Cardiac ventricle fibroblast (primary cell): ENCODE results near the gene NEK5. TPM values are rescaled to one million over a fixed set of nuclear protein-coding genes. Genes with fewer than 3 reads are reported as not detected.

Source experiments
- total RNA-seq: library from RNA; depleted of rRNA; stranded (reverse); fragments of >200 nt; gene quantifications from 2 replicates; pipeline ENCODE4 v1.2.3, GENCODE V29; 2015

Gene NEK5, protein sequence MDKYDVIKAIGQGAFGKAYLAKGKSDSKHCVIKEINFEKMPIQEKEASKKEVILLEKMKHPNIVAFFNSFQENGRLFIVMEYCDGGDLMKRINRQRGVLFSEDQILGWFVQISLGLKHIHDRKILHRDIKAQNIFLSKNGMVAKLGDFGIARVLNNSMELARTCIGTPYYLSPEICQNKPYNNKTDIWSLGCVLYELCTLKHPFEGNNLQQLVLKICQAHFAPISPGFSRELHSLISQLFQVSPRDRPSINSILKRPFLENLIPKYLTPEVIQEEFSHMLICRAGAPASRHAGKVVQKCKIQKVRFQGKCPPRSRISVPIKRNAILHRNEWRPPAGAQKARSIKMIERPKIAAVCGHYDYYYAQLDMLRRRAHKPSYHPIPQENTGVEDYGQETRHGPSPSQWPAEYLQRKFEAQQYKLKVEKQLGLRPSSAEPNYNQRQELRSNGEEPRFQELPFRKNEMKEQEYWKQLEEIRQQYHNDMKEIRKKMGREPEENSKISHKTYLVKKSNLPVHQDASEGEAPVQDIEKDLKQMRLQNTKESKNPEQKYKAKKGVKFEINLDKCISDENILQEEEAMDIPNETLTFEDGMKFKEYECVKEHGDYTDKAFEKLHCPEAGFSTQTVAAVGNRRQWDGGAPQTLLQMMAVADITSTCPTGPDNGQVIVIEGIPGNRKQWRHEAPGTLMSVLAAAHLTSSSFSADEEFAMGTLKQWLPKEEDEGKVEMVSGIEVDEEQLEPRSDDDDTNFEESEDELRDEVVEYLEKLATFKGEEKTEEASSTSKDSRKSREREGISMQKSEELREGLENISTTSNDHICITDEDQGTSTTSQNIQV
- 0.06 TPM in 1 of 2 replicates, not detected in the other for total RNA-seq

DNA sequence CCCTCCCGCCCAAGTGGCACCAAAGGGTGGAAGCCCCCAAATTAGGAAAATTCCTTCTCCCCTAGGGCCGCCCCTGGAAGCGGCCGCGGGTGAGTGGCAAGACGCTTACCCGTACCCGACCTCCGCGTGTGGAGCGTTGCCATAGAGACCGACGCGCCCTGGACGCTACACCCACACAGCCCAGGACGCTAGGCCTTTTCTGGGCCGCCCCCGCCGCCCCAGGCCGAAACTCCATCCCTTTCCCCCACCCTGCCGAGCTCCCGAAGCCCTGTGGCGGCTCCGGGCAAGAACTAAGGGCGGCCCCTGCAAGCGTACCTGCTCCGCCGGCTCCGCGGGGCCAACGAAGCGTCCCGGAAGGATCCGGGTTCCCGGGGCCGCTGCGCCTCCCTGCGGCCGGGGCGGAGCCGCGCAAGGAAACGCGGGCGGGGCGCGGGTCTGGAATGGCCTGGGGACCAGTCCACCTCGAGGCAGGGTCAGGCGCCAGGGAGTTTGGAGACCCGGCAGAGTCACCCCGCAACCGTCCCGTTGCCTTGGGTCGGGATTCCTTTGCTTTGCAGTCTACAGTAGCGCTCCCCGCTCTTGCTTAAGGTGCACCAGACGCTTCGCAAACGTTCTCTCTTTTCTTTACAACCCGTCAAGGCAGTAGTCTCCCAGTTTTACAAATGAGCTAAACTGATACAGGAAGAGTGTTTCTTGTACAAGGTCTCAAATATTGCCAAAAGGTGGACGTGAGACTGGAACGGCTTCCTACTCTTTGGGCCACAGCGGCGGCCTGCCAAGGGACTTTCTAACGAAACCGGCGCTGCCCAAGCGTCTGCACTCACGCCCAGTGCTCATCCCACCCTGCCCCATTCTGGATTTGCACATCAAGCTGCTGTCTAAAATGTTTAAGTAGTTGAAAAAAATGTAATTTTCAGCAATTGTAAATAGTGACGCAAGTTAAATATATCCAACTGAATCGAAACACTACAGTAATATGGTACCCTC is at the start of gene NEK5:
Gene NEK5, minus strand, starts transcription at position 360 of the 987 bp plus-strand sequence. CDS start 1,591 bp downstream, outside the sequence.

DNA sequence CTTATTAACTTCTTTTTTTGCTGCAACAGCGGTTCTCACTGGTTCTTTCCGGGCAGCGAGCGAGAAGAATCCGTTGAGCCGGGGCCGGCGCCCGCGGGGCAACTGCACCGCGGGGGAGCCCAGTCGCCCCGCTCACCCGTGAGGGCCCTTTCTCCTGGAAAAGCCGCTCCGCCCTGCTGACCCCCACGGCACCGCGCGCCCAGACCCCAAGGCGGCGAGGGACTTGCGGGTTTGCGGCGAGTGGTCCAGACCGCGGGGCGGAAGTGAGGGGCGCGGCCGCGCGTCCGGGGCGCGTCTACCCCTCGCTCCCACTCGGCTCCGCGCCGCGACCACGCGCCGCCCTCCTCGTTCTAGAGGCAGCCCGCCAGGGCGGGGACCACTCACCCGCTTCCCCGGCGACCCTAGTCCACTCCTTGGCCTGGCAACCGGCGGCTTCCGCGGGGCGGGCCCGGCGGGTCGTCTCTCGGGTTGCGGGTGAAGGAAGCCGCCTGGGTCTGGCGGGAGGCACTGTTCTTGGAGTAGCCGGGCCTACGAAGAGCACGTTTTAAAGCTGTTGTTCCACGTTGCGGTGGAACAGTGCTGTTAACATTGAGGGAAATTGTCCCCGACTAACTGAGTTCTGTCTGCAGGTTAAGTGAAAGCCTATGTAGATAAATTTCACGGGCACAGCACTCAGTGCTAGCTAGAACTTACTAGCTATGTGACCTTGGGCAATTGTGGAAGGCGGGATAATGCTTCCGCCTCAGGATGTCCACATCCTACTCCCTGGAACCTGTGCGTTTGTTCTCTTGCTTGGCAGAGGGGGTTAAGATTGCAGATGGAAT is 30.5 kb upstream of the NEK5 start, which contains the start of gene NEK3:
Gene NEK3, minus strand, starts transcription at position 439 of the 824 bp plus-strand sequence. CDS start 3,406 bp downstream, outside the sequence.

DNA sequence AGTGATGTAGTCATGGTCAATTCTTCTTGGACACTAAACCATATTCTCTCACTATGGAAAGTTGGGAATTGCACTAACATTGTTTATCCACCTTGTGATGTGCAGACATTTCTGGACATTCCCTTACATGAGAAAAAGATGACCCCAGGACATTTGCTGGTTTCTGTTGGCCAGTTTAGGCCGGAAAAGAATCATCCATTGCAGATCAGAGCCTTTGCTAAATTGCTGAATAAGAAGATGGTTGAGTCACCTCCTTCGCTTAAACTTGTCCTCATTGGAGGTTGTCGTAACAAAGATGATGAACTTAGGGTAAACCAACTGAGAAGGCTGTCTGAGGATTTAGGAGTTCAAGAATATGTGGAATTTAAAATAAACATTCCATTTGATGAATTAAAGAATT is 104.4 kb downstream of the NEK5 start, which contains the start of gene UTP14C:
Gene UTP14C, plus strand, starts transcription at position 211 of the 400 bp plus-strand sequence. CDS start 4,114 bp downstream, outside the sequence.

DNA sequence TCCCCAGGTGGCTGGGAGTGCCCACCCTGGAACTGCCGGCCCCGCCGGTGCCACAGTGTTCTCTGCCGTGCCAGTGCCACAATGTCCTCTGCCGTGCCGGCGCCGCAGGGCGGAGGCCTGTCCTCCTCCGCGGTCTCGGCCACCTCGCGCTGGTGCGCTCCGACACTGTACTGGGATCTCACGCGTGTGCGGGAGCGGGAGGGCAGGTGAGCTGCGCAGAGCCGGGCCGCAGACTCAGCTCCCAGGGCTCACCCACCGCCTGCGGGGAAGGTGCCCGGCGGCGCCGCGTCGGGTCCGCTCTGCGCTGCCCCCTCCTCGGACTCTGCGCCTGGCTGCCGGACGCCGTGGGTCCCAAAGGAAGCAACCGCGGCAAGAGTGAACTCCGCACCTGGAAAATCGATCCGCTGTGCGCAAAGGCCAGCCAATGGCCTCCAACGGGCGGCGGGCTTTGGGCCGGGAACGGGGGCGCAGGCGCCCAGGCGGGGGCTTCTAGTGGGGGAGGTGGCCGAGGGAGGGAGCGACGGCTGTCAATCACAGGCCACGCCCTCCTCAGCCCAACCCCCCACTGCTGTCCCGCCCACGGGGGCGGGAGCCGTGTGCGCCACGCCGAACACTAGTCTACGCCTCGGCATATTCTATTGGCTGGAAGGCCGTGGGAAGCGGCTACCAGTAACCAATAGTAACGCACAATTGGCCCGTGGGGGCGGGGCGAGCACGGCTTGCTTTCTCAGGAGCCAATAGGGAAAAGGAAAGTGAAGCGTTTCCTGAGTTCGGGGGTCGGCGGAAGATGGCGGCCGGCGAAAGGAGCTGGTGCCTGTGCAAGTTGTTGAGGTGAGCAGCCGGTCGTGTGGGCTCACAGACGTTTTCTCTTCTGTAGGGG is 117.0 kb downstream of the NEK5 start, which contains the start of gene ALG11:
Gene ALG11, plus strand, starts transcription at position 767 of the 880 bp plus-strand sequence. Its CDS starts 21 bp downstream, at position 788.

DNA sequence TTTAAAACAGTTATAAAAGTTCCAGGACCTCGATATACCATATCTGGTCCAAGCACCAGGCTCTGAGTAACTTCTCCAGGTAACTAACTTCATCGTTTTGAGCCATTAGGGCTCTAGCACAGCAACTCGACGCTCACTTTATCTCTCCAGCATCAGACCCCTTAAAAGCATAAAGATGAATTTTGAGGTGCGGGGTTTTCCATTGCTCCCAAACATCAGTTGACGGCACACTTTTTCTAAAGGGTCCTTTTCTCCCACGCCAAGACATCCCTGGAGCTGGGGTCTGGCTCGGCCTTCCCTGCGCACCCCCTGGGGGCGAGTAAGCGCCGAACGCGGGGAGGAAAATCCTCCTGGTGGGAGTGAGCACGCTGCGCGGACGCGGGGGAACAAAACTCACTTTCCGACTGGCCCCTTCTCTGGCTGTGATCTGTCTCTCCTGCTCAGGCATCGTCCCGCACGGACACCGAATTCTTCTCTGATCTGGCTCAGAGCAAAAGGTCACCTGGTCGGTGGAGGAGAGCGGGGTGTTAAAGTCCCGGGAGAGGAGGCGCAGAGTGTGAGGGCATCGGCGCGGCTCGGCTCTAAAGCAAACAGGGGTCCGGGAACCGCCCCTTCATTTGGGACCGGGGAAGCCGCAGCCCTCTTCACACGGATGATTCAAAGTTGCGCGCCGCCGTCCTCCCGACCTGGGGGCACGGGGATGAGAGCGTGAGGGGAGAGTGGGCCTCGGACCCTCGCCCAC is 117.8 kb downstream of the NEK5 start, which contains the start of gene ATP7B:
Gene ATP7B, minus strand, starts transcription at position 561 of the 742 bp plus-strand sequence. Its CDS starts 113 bp downstream, at position 448.

Other genes starting within 250 kb of the NEK5 start
- 2.3 and 2.5 TPM in 2 replicates for gene ATP7B, start 117.6 kb downstream of the NEK5 start, total RNA-seq
- 25.3 and 26.6 TPM in 2 replicates for gene ALG11, start 116.7 kb downstream of the NEK5 start, total RNA-seq
- gene UTP14C, start 104.4 kb downstream of the NEK5 start, total RNA-seq, result 11.2 and 11.8 TPM in 2 replicates
- gene NEK3, start 30.5 kb upstream of the NEK5 start, total RNA-seq, result 5.1 and 6.1 TPM in 2 replicates